ENCODE measurements around the gene MAGIX. TPM values are rescaled to one million over a fixed set of nuclear protein-coding genes. Genes with fewer than 3 reads are reported as not detected.

The MAGIX gene
- total RNA-seq, 1 experiment from 2014 or later: 1.9 TPM

DNA sequence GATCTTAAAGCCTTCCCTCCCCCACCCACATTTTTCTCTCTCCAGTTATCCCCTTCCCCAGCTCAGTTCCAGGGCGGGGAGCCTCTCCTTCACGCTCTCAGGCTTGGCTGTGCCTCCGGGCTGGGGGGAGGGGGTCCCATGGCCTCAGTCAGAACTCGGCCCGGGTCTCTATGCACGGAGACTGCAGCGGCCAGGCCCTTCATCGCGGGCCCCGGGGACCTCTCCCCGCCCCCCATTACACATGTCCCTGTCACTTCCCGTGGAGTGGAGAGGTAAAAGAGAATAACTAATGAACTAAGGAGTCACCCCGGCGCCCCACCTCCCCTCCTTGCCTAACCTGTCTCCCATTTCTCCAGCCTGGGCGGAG, 24.5 kb downstream of the MAGIX start:
- H4K91ac ChIP-seq (ENCODE audit: insufficient read length, low read depth, low read length): no peak overlapping the region
- H2BK120ac ChIP-seq (ENCODE audit: low read depth, low read length, poor library complexity, severe bottlenecking): no peak overlapping the region
- no peak overlapping the region for H4K8ac ChIP-seq (replicated peaks; ENCODE audit: insufficient read length, low read depth, low read length)
- no peak overlapping the region for H2AFZ ChIP-seq (ENCODE audit: low read length)
- Mint-ChIP-seq H3K9me3 (peaks cover 68 to 74% of the 10 kb centered on the region in 2 experiments), H3K4me1 (peaks cover 10 to 32% of the 10 kb centered on the region in 2 experiments), H3K27ac (peak overlapping the region in 1 of 3 experiments; percentile 93; a peak in 1 of 7 replicates), H3K4me3 (peak overlapping the region; percentile 69 to 84), H3K36me3 (ENCODE audit: insufficient read depth in 1 of 3, low read depth in 3 of 3) (peaks cover 12 to 23% (median 12%) of the 10 kb centered on the region in 3 experiments; a peak in 6 of 7 replicates), H3K27me3 (ENCODE audit: low read depth) (peaks cover 2% of the 10 kb centered on the region)
- no peak overlapping the region for H3K14ac ChIP-seq (ENCODE audit: insufficient read depth, low read length)
- peaks cover 15% of the 10 kb centered on the region for H3K23me2 ChIP-seq (ENCODE audit: insufficient read length, low read depth, low read length, poor library complexity, severe bottlenecking)
- no peak overlapping the region for H3K18ac ChIP-seq (ENCODE audit: insufficient read length, low read depth, low read length)
- no peaks in the 10 kb centered on the region for H4K20me1 ChIP-seq (ENCODE audit: control insufficient read depth, insufficient read depth, insufficient read length)
- no peak overlapping the region for H4K5ac ChIP-seq (ENCODE audit: insufficient read length, low read depth, low read length)
- H2BK20ac ChIP-seq (ENCODE audit: low read depth, low read length, poor library complexity, severe bottlenecking): no peak overlapping the region
- H3K4ac ChIP-seq (ENCODE audit: low read depth, low read length): no peak overlapping the region
- peaks cover 13% of the 10 kb centered on the region for H3K9me3 ChIP-seq (ENCODE audit: control insufficient read depth, low read depth, low read length)
- H3K56ac ChIP-seq (ENCODE audit: insufficient read length, low read depth, low read length): no peak overlapping the region
- H2AK5ac ChIP-seq (ENCODE audit: insufficient read length, low read length): no peak overlapping the region
- H3K9ac ChIP-seq (ENCODE audit: extremely low read depth, insufficient read length, low read length): no peak overlapping the region
- H3K27me3 ChIP-seq (ENCODE audit: insufficient read depth, low read length): no peaks in the 10 kb centered on the region
- no peak overlapping the region for H3K23ac ChIP-seq (ENCODE audit: insufficient read length, low read depth, low read length)
- H2BK5ac ChIP-seq (ENCODE audit: insufficient read length, low read length): no peak overlapping the region
- H2BK15ac ChIP-seq (ENCODE audit: low read depth, low read length): no peak overlapping the region
- no CpG with 5 or more reads among the region's 15 CpGs for WGBS (ENCODE audit: extremely low coverage, insufficient read length, low lambda C conversion rate)
- TF ChIP-seq, protein P1, sequence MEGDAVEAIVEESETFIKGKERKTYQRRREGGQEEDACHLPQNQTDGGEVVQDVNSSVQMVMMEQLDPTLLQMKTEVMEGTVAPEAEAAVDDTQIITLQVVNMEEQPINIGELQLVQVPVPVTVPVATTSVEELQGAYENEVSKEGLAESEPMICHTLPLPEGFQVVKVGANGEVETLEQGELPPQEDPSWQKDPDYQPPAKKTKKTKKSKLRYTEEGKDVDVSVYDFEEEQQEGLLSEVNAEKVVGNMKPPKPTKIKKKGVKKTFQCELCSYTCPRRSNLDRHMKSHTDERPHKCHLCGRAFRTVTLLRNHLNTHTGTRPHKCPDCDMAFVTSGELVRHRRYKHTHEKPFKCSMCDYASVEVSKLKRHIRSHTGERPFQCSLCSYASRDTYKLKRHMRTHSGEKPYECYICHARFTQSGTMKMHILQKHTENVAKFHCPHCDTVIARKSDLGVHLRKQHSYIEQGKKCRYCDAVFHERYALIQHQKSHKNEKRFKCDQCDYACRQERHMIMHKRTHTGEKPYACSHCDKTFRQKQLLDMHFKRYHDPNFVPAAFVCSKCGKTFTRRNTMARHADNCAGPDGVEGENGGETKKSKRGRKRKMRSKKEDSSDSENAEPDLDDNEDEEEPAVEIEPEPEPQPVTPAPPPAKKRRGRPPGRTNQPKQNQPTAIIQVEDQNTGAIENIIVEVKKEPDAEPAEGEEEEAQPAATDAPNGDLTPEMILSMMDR (conservative IDR thresholded peaks at IDR 0.05): no peak
- no peaks in the 10 kb centered on the region for H3K79me1 ChIP-seq (ENCODE audit: insufficient read depth, low read depth, low read length, poor library complexity, severe bottlenecking)
- peak overlapping the region; percentile 49 for H3K4me2 ChIP-seq (ENCODE audit: insufficient read depth, insufficient read length, low read length)
- no peak overlapping the region for H3T11ph ChIP-seq (ENCODE audit: low read length)
- H3K27ac ChIP-seq (ENCODE audit: insufficient read length, low read depth, low read length): no peak overlapping the region
- DNase-seq: no peak
- H2BK12ac ChIP-seq (ENCODE audit: insufficient read length, low read depth, low read length): no peak overlapping the region
- H3K79me2 ChIP-seq (ENCODE audit: insufficient read depth, low read length): no peaks in the 10 kb centered on the region
- no peaks in the 10 kb centered on the region for H3K4me1 ChIP-seq (ENCODE audit: insufficient read depth, low read length)

Data from H9 (cell line).